K562 (cell line): ENCODE results near the gene PAM.

ENCODE experiments used
- SMC3 ChIP-seq: conservative IDR thresholded peaks from 2 replicates; pipeline ENCODE4 v1.6.1; 2011; ENCODE audit warnings: low read depth, low read length, improper control_type of control experiment; ENCODE audit not compliant: insufficient read depth
- SRSF7 ChIP-seq: fragments of 200-400 bp; formaldehyde crosslinking; optimal IDR thresholded peaks from 2 replicates; pipeline ENCODE3; 2017; ENCODE audit warnings: mild to moderate bottlenecking, low read depth, low read length

- TF ChIP-seq SRSF7 (no peak), SMC3 (no peak)
Measured at GRCh38 chr5:102895976-102896375, 140.9 kb downstream of the PAM start.
